Thoracic aorta (tissue), 2 donors: Measurements from ENCODE around the gene TIPARP. TPM values are rescaled to one million over a fixed set of nuclear protein-coding genes. Genes with fewer than 3 reads are reported as not detected.

ENCODE experiments used
- ATAC-seq: fragments of 150-250 bp; one replicate; pipeline ENCODE4 v1.8.0; 2017; ENCODE audit warnings: low read depth; ENCODE audit not compliant: insufficient number of reproducible peaks, low FRiP score
- DNase-seq: peaks from one replicate; pipeline ENCODE4 v3.0.0-alpha.2; 2020; ENCODE audit warnings: low spot score
- H3K27ac ChIP-seq, 2 donors: fragments of 200-600 bp; sonication (generic); 1 replicate in 1 of 2; 2 replicates in 1 of 2; pipeline ENCODE4 v1.5.1; 2016; ENCODE audit warnings: mild to moderate bottlenecking in 2 of 2, moderate library complexity in 2 of 2
- H3K27me3 ChIP-seq: fragments of 200-600 bp; sonication (generic); replicated peaks from 2 replicates; pipeline ENCODE4 v1.6.0; 2016; ENCODE audit warnings: mild to moderate bottlenecking; ENCODE audit not compliant: insufficient read depth
- H3K36me3 ChIP-seq: fragments of 200-600 bp; sonication (generic); one replicate; pipeline ENCODE4 v1.5.1; 2016
- H3K4me1 ChIP-seq, 2 donors: fragments of 200-600 bp; sonication (generic); 1 replicate in 1 of 2; 2 replicates in 1 of 2; pipeline versions ENCODE4 v1.5.1 to v1.6.0; 2016; ENCODE audit warnings: low read depth in 2 of 2, mild to moderate bottlenecking in 1 of 2; ENCODE audit not compliant: control insufficient read depth in 1 of 2
- H3K4me3 ChIP-seq: fragments of 200-600 bp; sonication (generic); 2 replicates; pipeline ENCODE4 v1.5.1; 2016; ENCODE audit warnings: mild to moderate bottlenecking
- H3K9me3 ChIP-seq: fragments of 200-600 bp; sonication (generic); 2 replicates; pipeline ENCODE4 v1.5.1; 2016
- CTCF ChIP-seq: fragments of 200-600 bp; sonication (generic); IDR thresholded peaks from one replicate; pipeline ENCODE4 v1.5.1; 2019; ENCODE audit warnings: antibody characterized with exemption
- total RNA-seq, 2 donors: library from RNA; depleted of rRNA; stranded (reverse); fragments of >200 nt; gene quantifications; one replicate each; pipeline versions ENCODE4 v1.1.0 to v1.2.3, GENCODE V29; 2016

The TIPARP gene
- total RNA-seq, 2 donors from 2014 or later: 19.8 to 77.2 TPM

- H3K4me3 ChIP-seq: no peak overlapping the region
- TF ChIP-seq CTCF: no peak
- H3K27ac ChIP-seq: no peak overlapping the region
- DNase-seq (no peak), ATAC-seq (no peak)
- peaks cover 25% of the 10 kb centered on the region for H3K36me3 ChIP-seq
- peaks cover 27 to 54% of the 10 kb centered on the region in 2 donors for H3K4me1 ChIP-seq
- no peaks in the 10 kb centered on the region for H3K9me3 ChIP-seq
- no peaks in the 10 kb centered on the region for H3K27me3 ChIP-seq
Measured at GRCh38 chr3:156693166-156693565, 18.8 kb downstream of the TIPARP start.

GRCh38 chr3:156694536-156694935 is 20.1 kb downstream of the TIPARP start:
- Histone ChIP-seq H3K4me1 (peaks cover 27 to 42% of the 10 kb centered on the region in 2 donors), H3K36me3 (peaks cover 27% of the 10 kb centered on the region), H3K27ac (no peak overlapping the region), H3K27me3 (no peaks in the 10 kb centered on the region), H3K4me3 (no peak overlapping the region), H3K9me3 (no peaks in the 10 kb centered on the region)
- TF ChIP-seq CTCF: no peak
- ATAC-seq (no peak), DNase-seq (no peak)

GRCh38 chr3:156702367-156702766 is 28.0 kb downstream of the TIPARP start:
- no peak for ATAC-seq
- no peak for TF ChIP-seq CTCF
- Histone ChIP-seq H3K27ac (no peak overlapping the region), H3K9me3 (no peaks in the 10 kb centered on the region), H3K27me3 (no peaks in the 10 kb centered on the region), H3K4me1 (peaks cover 0 to 3% of the 10 kb centered on the region in 2 donors), H3K36me3 (peaks cover 34% of the 10 kb centered on the region), H3K4me3 (no peak overlapping the region)
- no peak for DNase-seq

- Histone ChIP-seq H3K9me3 (no peaks in the 10 kb centered on the region), H3K27ac (no peak overlapping the region), H3K4me1 (peaks cover 0 to 3% of the 10 kb centered on the region in 2 donors), H3K4me3 (no peak overlapping the region), H3K36me3 (peaks cover 32% of the 10 kb centered on the region), H3K27me3 (no peaks in the 10 kb centered on the region)
- ATAC-seq (no peak), DNase-seq (no peak)
- TF ChIP-seq CTCF: no peak
Measured at GRCh38 chr3:156704370-156705036, 30.1 kb downstream of the TIPARP start.

- Histone ChIP-seq H3K36me3 (peaks cover 34% of the 10 kb centered on the region), H3K27me3 (no peaks in the 10 kb centered on the region), H3K9me3 (no peaks in the 10 kb centered on the region), H3K27ac (no peak overlapping the region), H3K4me1 (no peaks in the 10 kb centered on the region), H3K4me3 (no peak overlapping the region)
- no peak for DNase-seq
- ATAC-seq: no peak
- TF ChIP-seq CTCF: no peak
Measured at GRCh38 chr3:156705761-156706616, 31.6 kb downstream of the TIPARP start.
